Stimulated activated CD8-positive, alpha-beta memory T cell treated with anti-CD3 and anti-CD28 coated beads, Interleukin-4, amount 100 ng/mL, for 4 hours (primary cell): ENCODE results near the gene CRBN.
A peak's percentile ranks its signal among the peaks of the same experiment; 100 is the strongest.

Source experiments
- DNase-seq, 2 donors: peaks; one replicate each; pipeline ENCODE4 v3.0.0-alpha.2; 2020; ENCODE audit warnings: low read depth in 2 of 2, low spot score in 1 of 2

The CRBN gene

GRCh38 chr3:3179407-3180094 is at the start of gene CRBN:
TSS of gene CRBN (minus strand) at chr3:3179691. CDS start at chr3:3179687, 4 bp downstream.
- peak; percentile 67 to 73 for DNase-seq

- no peak for DNase-seq
Observed at GRCh38 chr3:3227640-3228039, 48.1 kb upstream of the CRBN start.

DNA sequence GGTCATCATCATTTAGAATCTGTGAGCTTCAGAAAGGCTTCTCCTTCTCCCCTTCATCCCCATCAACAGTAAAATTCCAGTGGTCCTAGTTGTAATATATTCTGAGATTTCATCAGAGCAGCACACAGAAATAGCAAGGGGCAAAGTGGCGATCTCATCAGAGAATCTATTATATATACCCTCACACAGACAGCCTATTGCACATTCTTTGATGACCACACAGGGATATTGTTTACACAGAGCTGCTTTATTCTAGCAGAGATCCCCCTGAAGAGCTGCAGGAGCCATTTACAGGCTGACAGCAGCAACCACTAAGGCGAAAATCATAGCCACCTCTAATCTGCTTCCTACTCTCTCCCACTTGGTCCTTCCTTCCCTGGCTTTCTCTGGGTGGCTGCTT is 42.0 kb upstream of the CRBN start:
- DNase-seq: no peak

GRCh38 chr3:3216401-3216800 is 36.9 kb upstream of the CRBN start:
- no peak for DNase-seq

GRCh38 chr3:3212781-3213440 is 33.4 kb upstream of the CRBN start:
- no peak for DNase-seq

GRCh38 chr3:3209714-3210113 is 30.2 kb upstream of the CRBN start:
- no peak for DNase-seq

DNA sequence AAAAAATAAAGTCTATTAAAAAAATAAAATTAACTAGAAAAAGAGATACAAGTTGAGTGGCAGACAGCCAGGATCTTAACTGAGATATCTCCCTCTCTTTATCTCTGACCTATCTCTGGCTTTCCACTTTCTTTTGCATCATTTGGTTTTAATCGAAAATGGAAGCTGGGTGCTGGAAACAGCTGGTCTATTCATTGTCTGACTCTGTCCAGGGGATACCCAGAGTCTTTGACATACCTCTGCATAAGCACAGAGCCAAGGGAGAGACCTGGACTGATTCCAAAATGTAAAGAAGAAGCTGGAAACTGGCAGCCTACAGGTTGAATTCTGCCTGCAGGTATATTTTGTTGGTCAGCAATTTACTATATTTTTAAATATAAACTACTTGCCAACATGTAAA is 29.6 kb upstream of the CRBN start:
- no peak for DNase-seq

- no peak for DNase-seq
Observed at GRCh38 chr3:3201611-3202010, 22.1 kb upstream of the CRBN start.

GRCh38 chr3:3200632-3201212 is 21.2 kb upstream of the CRBN start:
- no peak for DNase-seq

DNA sequence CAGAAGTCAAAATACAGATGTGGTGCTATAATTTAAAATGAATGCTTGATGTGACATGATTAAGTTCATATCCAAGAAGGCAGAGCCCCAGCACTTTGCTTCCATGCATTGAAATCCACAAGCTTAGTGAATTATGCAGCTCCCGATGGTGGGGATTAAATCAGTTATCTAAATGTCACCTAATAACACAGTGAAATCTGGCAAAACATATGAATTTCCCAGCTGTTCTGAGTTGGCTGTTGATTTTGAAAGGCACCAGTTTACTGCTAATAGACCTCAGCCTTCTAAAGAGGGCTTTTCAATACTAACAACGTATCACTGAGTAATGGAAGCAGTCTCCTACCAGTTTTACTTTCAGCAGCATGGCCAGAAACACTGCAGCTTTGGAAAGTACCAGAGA is 19.8 kb upstream of the CRBN start:
- DNase-seq: no peak

- DNase-seq: no peak
Observed at GRCh38 chr3:3196148-3196861, 16.8 kb upstream of the CRBN start.

DNA sequence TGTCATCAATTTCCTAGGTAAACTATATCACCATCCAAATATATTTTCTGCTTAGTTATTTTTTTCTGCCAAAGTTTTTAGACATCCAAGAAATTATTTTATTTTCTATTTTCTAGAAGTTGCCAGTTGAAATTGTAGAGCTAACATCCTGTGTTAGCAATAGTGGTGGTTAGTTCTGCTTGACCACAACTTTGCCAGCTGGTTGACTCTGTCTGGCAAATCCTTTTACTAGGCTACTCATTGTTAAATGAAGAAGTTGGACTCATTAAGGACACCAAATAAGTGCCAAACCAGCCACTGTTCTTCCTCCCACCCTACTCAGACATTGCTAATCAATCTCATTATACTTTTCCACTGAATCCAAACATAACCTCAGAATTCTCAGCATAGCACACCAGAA is 15.4 kb upstream of the CRBN start:
- DNase-seq: no peak

- DNase-seq: no peak
Observed at GRCh38 chr3:3192286-3192675, 12.8 kb upstream of the CRBN start.

- DNase-seq: no peak
Observed at GRCh38 chr3:3191675-3192285, 12.3 kb upstream of the CRBN start.

DNA sequence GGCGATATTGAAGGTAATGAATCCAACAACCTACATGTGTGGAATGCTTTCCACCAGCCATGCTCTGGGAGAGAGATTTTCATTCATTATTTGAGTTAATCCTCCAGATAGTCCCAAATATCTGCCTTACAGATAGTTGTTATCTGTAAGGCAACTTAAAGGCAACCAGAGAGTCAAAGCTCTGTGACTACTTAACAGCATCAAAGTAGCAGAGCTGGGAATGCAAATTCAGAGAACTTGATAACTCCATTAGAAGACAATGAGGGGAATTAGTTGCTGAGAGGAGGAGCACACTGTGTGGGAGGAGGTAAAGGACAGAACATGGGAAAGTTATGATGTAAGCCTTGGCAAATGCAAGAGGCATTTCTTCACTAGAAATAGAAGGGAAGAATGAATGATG is 10.5 kb upstream of the CRBN start:
- no peak for DNase-seq

DNA sequence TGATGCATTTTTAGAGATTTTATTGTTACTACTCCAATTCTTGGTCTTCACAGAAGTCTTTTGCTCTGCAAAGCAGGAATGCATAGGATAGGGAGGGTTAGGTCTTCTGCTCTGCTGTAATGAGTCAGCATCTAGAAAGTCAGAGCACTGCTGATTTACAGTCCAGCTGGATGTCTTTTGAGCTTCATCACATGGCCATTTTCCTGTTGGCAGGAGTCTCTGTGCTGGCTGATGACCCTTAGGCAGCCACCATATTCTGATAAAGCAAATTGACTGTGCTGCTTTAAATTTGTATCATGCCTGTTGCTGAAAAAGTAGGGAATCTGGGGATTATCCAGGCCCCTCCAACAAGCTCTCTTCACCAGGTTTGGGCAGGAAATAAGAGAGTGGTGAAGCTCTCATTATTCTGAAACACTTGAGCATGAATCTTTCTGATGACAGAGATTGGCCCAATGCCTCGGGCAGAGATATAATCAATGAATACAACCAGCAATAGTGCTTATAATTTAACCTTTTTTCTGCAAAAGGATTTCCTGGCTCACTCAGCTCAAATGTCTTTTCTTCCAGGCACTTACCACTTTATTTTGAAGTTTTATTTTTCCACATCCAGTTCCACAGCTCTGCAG is 9.7 kb upstream of the CRBN start:
- DNase-seq: no peak

- DNase-seq: no peak
Observed at GRCh38 chr3:3184876-3185275, 5.4 kb upstream of the CRBN start.

- DNase-seq: no peak
Observed at GRCh38 chr3:3180456-3180855, 965 bp upstream of the CRBN start.

GRCh38 chr3:3178498-3179328 is 778 bp downstream of the CRBN start:
- DNase-seq: no peak

DNA sequence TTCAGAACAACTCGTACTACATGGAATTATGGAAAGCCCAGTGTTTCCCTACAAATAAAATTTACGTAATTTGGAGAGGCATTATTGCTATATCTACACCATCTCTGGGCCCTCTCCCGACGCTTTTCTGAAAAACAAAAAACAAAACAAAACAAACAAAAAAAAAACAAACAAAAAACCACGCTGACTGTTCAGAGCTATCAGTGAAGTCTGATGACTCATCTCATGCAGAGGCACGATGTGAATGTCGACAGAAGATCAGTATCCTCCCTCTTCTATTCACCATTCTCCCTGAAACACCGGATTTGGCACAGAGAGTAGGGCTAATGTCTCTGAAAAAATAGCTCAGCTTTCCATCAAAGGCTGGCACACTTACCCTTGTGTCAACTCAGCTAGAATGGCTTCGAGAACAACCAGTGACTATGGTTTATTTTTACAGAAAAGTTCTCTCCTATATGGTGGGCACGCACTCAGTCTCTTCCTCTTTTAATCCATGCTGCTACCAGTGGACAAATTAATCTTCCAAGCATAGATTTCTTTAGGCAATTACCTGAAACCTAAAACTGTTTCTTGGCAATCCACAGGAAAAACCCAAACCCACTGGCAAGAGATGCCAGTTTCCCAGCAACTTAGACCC is 1.5 kb downstream of the CRBN start:
- no peak for DNase-seq
